A549 (cell line): Measurements from ENCODE around the gene GPR158. TPM values are rescaled to one million over a fixed set of nuclear protein-coding genes. Genes with fewer than 3 reads are reported as not detected.

Source experiments
- ATAC-seq, 2 experiments: fragments of 200-7000 bp in 1 of 2; fragments of >200 bp in 1 of 2; cut with Nextera tagmentation in 1 of 2; cut with Tn5 transposase in 1 of 2; 3 replicates each; pipeline versions ENCODE4 v1.8.0 to v1.9.1; 2018 to 2020; ENCODE audit warnings: mild to moderate bottlenecking in 1 of 2, moderate library complexity in 1 of 2
- CTCF ChIA-PET: fragments of 300-600 bp; sonication (Branson Sonifier 250); formaldehyde crosslinking; extraction: SDS; loops from one replicate; lab custom pipeline; 2021; ENCODE audit warnings: antibody characterized with exemption, inconsistent platforms; lab: Yijun Ruan, JAX
- POLR2A ChIA-PET: fragments of 350-600 bp; formaldehyde crosslinking; extraction: SDS; loops from one replicate; lab custom pipeline; 2021; ENCODE audit warnings: antibody characterized with exemption, inconsistent platforms; lab: Yijun Ruan, JAX
- DNase-seq, 2 experiments: peaks; one replicate each; pipeline versions ENCODE4 v3.0.0 to v3.0.0-alpha.2; 2011 to 2016; ENCODE audit warnings: low read depth in 1 of 2, low spot score in 1 of 2
- FAIRE-seq: peaks from 2 replicates; lab custom pipeline; 2011; peaks lifted over from hg19 to GRCh38; lab: Jason Lieb, UNC
- H3K27ac ChIP-seq, 2 experiments: fragments of >200 bp; sonication (Bioruptor Twin); formaldehyde crosslinking; 3 replicates each; pipeline ENCODE4 v1.5.1; 2016 to 2017
- H3K4me1 ChIP-seq: fragments of >200 bp; sonication (Bioruptor Twin); formaldehyde crosslinking; 3 replicates; pipeline ENCODE4 v1.6.1; 2016
- H3K4me2 ChIP-seq: fragments of >200 bp; sonication (Bioruptor Twin); formaldehyde crosslinking; 3 replicates; pipeline ENCODE4 v1.6.1; 2016
- H3K4me3 ChIP-seq: fragments of >200 bp; sonication (Bioruptor Twin); formaldehyde crosslinking; 3 replicates; pipeline ENCODE4 v1.5.1; 2016
- H3K9me3 ChIP-seq: fragments of >200 bp; sonication (Bioruptor Twin); formaldehyde crosslinking; 3 replicates; pipeline ENCODE4 v1.6.1; 2016
- BHLHE40 ChIP-seq: IDR thresholded peaks from 2 replicates; pipeline ENCODE4 v1.6.1; 2012; ENCODE audit warnings: low read depth, low read length, inconsistent platforms
- CBX2 ChIP-seq: fragments of 200-600 bp; sonication (generic); IDR thresholded peaks from 2 replicates; pipeline ENCODE4 v1.6.1; 2016; ENCODE audit warnings: low read depth, mild to moderate bottlenecking, borderline replicate concordance
- CBX8 ChIP-seq: fragments of 200-600 bp; sonication (generic); IDR thresholded peaks from 2 replicates; pipeline ENCODE4 v1.6.1; 2016
- CHD2 ChIP-seq: fragments of 150-350 bp; IDR thresholded peaks from 2 replicates; pipeline ENCODE4 v1.6.1; 2014; ENCODE audit warnings: low read length; ENCODE audit not compliant: partially characterized antibody
- E2F6 ChIP-seq: IDR thresholded peaks from 2 replicates; pipeline ENCODE4 v1.6.1; 2012; ENCODE audit warnings: low read depth, borderline replicate concordance
- EHF ChIP-seq: fragments of 250-450 bp; sonication (Bioruptor Pico); IDR thresholded peaks from 2 replicates; pipeline ENCODE4 v1.5.0; 2020; ENCODE audit warnings: mild to moderate bottlenecking
- ELK1 ChIP-seq: fragments of 150-350 bp; IDR thresholded peaks from 2 replicates; pipeline ENCODE4 v1.6.1; 2014; ENCODE audit warnings: low read depth, mild to moderate bottlenecking, low read length
- FOSB ChIP-seq: fragments of 250-450 bp; sonication (Bioruptor Pico); IDR thresholded peaks from 2 replicates; pipeline ENCODE4 v1.5.0; 2020; ENCODE audit warnings: mild to moderate bottlenecking, moderate library complexity
- FOSL2 ChIP-seq, 2 experiments: fragments of 450-650 bp in 1 of 2; fragments of >200 bp in 1 of 2; sonication (Bioruptor Twin) in 1 of 2; formaldehyde crosslinking; IDR thresholded peaks; 2 replicates each; pipeline versions ENCODE4 v1.5.0 to v1.6.1; 2016 to 2020; ENCODE audit warnings: mild to moderate bottlenecking in 1 of 2, moderate library complexity in 1 of 2
- GATA3 ChIP-seq: IDR thresholded peaks from 2 replicates; pipeline ENCODE4 v1.6.1; 2012; ENCODE audit warnings: borderline replicate concordance
- HOXB5 ChIP-seq: fragments of 250-450 bp; sonication (Bioruptor Pico); IDR thresholded peaks from 2 replicates; pipeline ENCODE4 v1.5.0; 2020; ENCODE audit warnings: mild to moderate bottlenecking, moderate library complexity
- JUNB ChIP-seq: fragments of >200 bp; sonication (Bioruptor Twin); formaldehyde crosslinking; IDR thresholded peaks from 2 replicates; pipeline ENCODE4 v1.6.1; 2016
- KDM1A ChIP-seq: fragments of 200-600 bp; sonication (generic); IDR thresholded peaks from 2 replicates; pipeline ENCODE4 v1.6.1; 2016; ENCODE audit warnings: low read depth, mild to moderate bottlenecking
- KDM5A ChIP-seq: fragments of 200-600 bp; sonication (generic); IDR thresholded peaks from 2 replicates; pipeline ENCODE4 v1.6.1; 2016; ENCODE audit warnings: antibody characterized with exemption, mild to moderate bottlenecking
- MAFK ChIP-seq: fragments of 450-650 bp; IDR thresholded peaks from 2 replicates; pipeline ENCODE4 v1.6.1; 2014; ENCODE audit not compliant: partially characterized antibody
- MAX ChIP-seq: IDR thresholded peaks from 2 replicates; pipeline ENCODE4 v1.6.1; 2012
- MAZ ChIP-seq: fragments of 150-350 bp; IDR thresholded peaks from 2 replicates; pipeline ENCODE4 v1.6.1; 2014; ENCODE audit warnings: antibody characterized with exemption, low read depth, low read length, borderline replicate concordance
- MYC ChIP-seq: IDR thresholded peaks from 2 replicates; pipeline ENCODE4 v1.6.1; 2012; ENCODE audit warnings: mild to moderate bottlenecking, inconsistent platforms, low read length, improper control_type of control experiment, borderline replicate concordance
- NR3C1 ChIP-seq: fragments of >200 bp; sonication (Bioruptor Twin); formaldehyde crosslinking; IDR thresholded peaks from 3 replicates; pipeline ENCODE4 v1.6.1; 2017
- PHF8 ChIP-seq: fragments of 200-600 bp; sonication (generic); IDR thresholded peaks from 2 replicates; pipeline ENCODE4 v1.6.1; 2016; ENCODE audit warnings: low read depth, mild to moderate bottlenecking, antibody characterized with exemption, moderate library complexity, borderline replicate concordance
- POLR2A ChIP-seq: IDR thresholded peaks from 2 replicates; pipeline ENCODE4 v1.6.1; 2012; ENCODE audit warnings: mild to moderate bottlenecking, low read length
- POLR2AphosphoS2 ChIP-seq: conservative IDR thresholded peaks from 2 replicates; pipeline ENCODE4 v1.6.1; 2012; ENCODE audit warnings: low read length, improper control_type of control experiment, inconsistent platforms
- SREBF2 ChIP-seq: fragments of 450-650 bp; IDR thresholded peaks from 2 replicates; pipeline ENCODE4 v1.6.1; 2014; ENCODE audit warnings: mild to moderate bottlenecking, moderate library complexity
- TFCP2L1 ChIP-seq: fragments of 250-450 bp; sonication (Bioruptor Pico); IDR thresholded peaks from 2 replicates; pipeline ENCODE4 v1.5.0; 2021; ENCODE audit warnings: mild to moderate bottlenecking
- TP53 ChIP-seq: fragments of 250-450 bp; sonication (Bioruptor Pico); IDR thresholded peaks from 2 replicates; pipeline ENCODE4 v1.5.0; 2021; ENCODE audit warnings: mild to moderate bottlenecking, moderate library complexity
- WGBS: methylation state at CpG from one replicate; pipeline ENCODE4 v1.1.6; 2017; ENCODE audit errors: missing lambda C conversion rate; 5-methylcytosine and 5-hydroxymethylcytosine counted together
- polyA plus RNA-seq, 4 experiments: library from polyadenylated mRNA; depleted of rRNA in 3 of 4; stranded (reverse); fragments of >200 nt; fragmentation: RNase III in 1 of 4; extraction: RNeasy Plus Mini Kit Qiagen cat#74134 plus additional on column Dnase treatment in 1 of 4; gene quantifications; 2 replicates in 3 of 4; 3 replicates in 1 of 4; pipeline ENCODE4 v1.2.3, GENCODE V29; 2011 to 2017
- TF ChIP-seq, protein P1 (sequence below): fragments of >200 bp; sonication (Bioruptor Twin); formaldehyde crosslinking; IDR thresholded peaks from 3 replicates; pipeline ENCODE4 v1.5.1; 2016
- TF ChIP-seq, protein P2 (sequence below): IDR thresholded peaks from 2 replicates; pipeline ENCODE4 v1.6.1; 2012
- TF ChIP-seq, protein P3 (sequence below): fragments of >200 bp; sonication (Bioruptor Twin); formaldehyde crosslinking; IDR thresholded peaks from 2 replicates; pipeline ENCODE4 v1.6.1; 2016
- TF ChIP-seq, protein P4 (sequence below): fragments of 450-650 bp; IDR thresholded peaks from 2 replicates; pipeline ENCODE4 v1.6.1; 2014; ENCODE audit warnings: antibody characterized with exemption

GPR158 gene
- polyA plus RNA-seq, 2 of the 4 experiments (the other 2 are of a cell fraction), result 0.01 to 0.03 TPM

DNA sequence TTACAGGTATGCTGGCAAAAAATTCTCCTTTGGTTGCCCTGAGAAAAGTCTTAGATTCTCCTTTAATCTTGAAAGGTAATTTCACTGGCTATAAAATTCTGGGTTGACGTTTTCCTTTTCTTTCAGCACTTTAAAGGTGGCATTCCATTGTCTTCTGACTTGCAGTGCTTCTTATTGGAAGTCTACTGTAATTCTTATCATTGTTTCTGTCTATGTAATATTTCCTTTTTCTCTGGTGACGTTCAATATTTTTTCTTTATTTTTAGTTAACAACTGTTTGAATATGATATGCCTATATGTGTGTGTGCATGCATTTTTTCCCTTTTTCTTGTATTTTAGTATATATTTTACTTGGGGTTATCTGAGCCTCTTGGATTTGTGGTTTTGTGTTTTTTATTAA lies 111.0 kb downstream of the GPR158 start:
- H3K9me3 ChIP-seq, result peaks cover 21% of the 10 kb centered on the region; the same call in 2 of the 3 replicates
- ATAC-seq (no peak), DNase-seq (no peak), FAIRE-seq (no peak)
- no peak overlapping the region for H3K4me2 ChIP-seq
- POLR2A ChIA-PET, result no interaction called here
- H3K4me1 ChIP-seq, result no peaks in the 10 kb centered on the region
- H3K27ac ChIP-seq, result no peak overlapping the region
- CTCF ChIA-PET, result no interaction called here
- 6% methylated on average over 2 of the region's 2 CpGs for WGBS
- H3K4me3 ChIP-seq, result no peak overlapping the region
- no peak for TF ChIP-seq KDM1A
- no peak for TF ChIP-seq MYC
- no peak for TF ChIP-seq NR3C1
- TF ChIP-seq POLR2A, result no peak
- no peak for TF ChIP-seq MAX
- no peak for TF ChIP-seq SREBF2
- TF ChIP-seq, protein P1, sequence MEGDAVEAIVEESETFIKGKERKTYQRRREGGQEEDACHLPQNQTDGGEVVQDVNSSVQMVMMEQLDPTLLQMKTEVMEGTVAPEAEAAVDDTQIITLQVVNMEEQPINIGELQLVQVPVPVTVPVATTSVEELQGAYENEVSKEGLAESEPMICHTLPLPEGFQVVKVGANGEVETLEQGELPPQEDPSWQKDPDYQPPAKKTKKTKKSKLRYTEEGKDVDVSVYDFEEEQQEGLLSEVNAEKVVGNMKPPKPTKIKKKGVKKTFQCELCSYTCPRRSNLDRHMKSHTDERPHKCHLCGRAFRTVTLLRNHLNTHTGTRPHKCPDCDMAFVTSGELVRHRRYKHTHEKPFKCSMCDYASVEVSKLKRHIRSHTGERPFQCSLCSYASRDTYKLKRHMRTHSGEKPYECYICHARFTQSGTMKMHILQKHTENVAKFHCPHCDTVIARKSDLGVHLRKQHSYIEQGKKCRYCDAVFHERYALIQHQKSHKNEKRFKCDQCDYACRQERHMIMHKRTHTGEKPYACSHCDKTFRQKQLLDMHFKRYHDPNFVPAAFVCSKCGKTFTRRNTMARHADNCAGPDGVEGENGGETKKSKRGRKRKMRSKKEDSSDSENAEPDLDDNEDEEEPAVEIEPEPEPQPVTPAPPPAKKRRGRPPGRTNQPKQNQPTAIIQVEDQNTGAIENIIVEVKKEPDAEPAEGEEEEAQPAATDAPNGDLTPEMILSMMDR, result no peak
- TF ChIP-seq ELK1, result no peak
- no peak for TF ChIP-seq PHF8
- TF ChIP-seq JUNB, result no peak
- TF ChIP-seq KDM5A, result no peak
- no peak for TF ChIP-seq TP53 (CRISPR knock-in tag)
- TF ChIP-seq TFCP2L1 (CRISPR knock-in tag), result no peak
- no peak for TF ChIP-seq CHD2
- no peak for TF ChIP-seq FOSB (CRISPR knock-in tag)
- TF ChIP-seq FOSL2 (IDR thresholded peaks at IDR 0.05), result no peak
- no peak for TF ChIP-seq FOSL2 (CRISPR knock-in tag; IDR thresholded peaks at IDR 0.05)
- TF ChIP-seq BHLHE40, result no peak
- TF ChIP-seq, protein P2, sequence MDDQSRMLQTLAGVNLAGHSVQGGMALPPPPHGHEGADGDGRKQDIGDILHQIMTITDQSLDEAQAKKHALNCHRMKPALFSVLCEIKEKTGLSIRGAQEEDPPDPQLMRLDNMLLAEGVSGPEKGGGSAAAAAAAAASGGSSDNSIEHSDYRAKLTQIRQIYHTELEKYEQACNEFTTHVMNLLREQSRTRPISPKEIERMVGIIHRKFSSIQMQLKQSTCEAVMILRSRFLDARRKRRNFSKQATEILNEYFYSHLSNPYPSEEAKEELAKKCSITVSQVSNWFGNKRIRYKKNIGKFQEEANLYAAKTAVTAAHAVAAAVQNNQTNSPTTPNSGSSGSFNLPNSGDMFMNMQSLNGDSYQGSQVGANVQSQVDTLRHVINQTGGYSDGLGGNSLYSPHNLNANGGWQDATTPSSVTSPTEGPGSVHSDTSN, result no peak
- TF ChIP-seq MAFK, result no peak
- TF ChIP-seq, protein P3, sequence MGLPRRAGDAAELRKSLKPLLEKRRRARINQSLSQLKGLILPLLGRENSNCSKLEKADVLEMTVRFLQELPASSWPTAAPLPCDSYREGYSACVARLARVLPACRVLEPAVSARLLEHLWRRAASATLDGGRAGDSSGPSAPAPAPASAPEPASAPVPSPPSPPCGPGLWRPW, result no peak

GRCh38 chr10:25288181-25288580 lies 113.4 kb downstream of the GPR158 start:
- Histone ChIP-seq H3K9me3 (peaks cover 21% of the 10 kb centered on the region; the same call in 2 of the 3 replicates), H3K4me2 (no peak overlapping the region)
- no peak for TF ChIP-seq FOSB (CRISPR knock-in tag)
- no peak for TF ChIP-seq MAZ
- TF ChIP-seq HOXB5, result no peak
- TF ChIP-seq KDM1A, result no peak
- TF ChIP-seq JUNB, result no peak
- TF ChIP-seq EHF (CRISPR knock-in tag), result no peak
- no peak for TF ChIP-seq E2F6
- no peak for TF ChIP-seq CBX2
- no peak for TF ChIP-seq GATA3
- TF ChIP-seq CBX8, result no peak
- no peak for TF ChIP-seq POLR2AphosphoS2
- no peak for TF ChIP-seq SREBF2
- TF ChIP-seq, protein P4, sequence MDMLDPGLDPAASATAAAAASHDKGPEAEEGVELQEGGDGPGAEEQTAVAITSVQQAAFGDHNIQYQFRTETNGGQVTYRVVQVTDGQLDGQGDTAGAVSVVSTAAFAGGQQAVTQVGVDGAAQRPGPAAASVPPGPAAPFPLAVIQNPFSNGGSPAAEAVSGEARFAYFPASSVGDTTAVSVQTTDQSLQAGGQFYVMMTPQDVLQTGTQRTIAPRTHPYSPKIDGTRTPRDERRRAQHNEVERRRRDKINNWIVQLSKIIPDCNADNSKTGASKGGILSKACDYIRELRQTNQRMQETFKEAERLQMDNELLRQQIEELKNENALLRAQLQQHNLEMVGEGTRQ, result no peak
- TF ChIP-seq, all 56 proteins: peak for 0
- ATAC-seq, result no peak
- ChIA-PET POLR2A (no interaction called here), CTCF (interaction anchor here (1.1 to 1.2 kb wide), 2 partner anchors 18 to 36 kb away, joined by 3 read pairs; no protein-coding TSS in a partner anchor)
- no peak for DNase-seq
- H3K4me3 ChIP-seq, result no peak overlapping the region
- no peak overlapping the region for H3K27ac ChIP-seq
- H3K4me1 ChIP-seq, result peaks cover under 1% of the 10 kb centered on the region; the same call in 1 of the 3 replicates
- WGBS, result 2% methylated on average over 1 of the region's 1 CpG
- no peak for FAIRE-seq
